ENCODE data around the gene AHNAK.

- no peak for TF ChIP-seq CTCF (IDR thresholded peaks at IDR 0.05; ENCODE audit: insufficient read depth, low read length, poor library complexity, severe bottlenecking)
- no peak for TF ChIP-seq EZH2phosphoT487 (conservative IDR thresholded peaks at IDR 0.05; ENCODE audit: low read length)
Observed at GRCh38 chr11:62544581-62545436, 1.8 kb downstream of the AHNAK start.
